HEK293 (cell line): ENCODE results near the gene EXD3.

ENCODE experiments used
- ATF2 ChIP-seq: fragments of 450-650 bp; formaldehyde crosslinking; IDR thresholded peaks from 2 replicates; pipeline ENCODE4 v1.5.1; 2016; ENCODE audit warnings: missing biosample characterization, missing genetic modification characterization, low read depth
- HOXC10 ChIP-seq: sonication (generic); formaldehyde crosslinking; IDR thresholded peaks from 2 replicates; pipeline ENCODE4 v1.8.1; 2023; ENCODE audit warnings: mild to moderate bottlenecking, missing genetic modification reagents
- IKZF3 ChIP-seq: fragments of 450-650 bp; IDR thresholded peaks from 2 replicates; pipeline ENCODE4 v1.5.0; 2018; ENCODE audit warnings: missing biosample characterization, mild to moderate bottlenecking, missing genetic modification characterization, moderate library complexity
- KLF1 ChIP-seq: fragments of 450-650 bp; formaldehyde crosslinking; IDR thresholded peaks from 2 replicates; pipeline ENCODE4 v1.5.1; 2016; ENCODE audit warnings: missing biosample characterization, missing genetic modification characterization
- MEIS1 ChIP-seq: sonication (generic); formaldehyde crosslinking; IDR thresholded peaks from 2 replicates; pipeline ENCODE4 v1.8.1; 2022; ENCODE audit warnings: missing genetic modification reagents, mild to moderate bottlenecking, borderline replicate concordance
- PRDM4 ChIP-seq: fragments of 450-650 bp; formaldehyde crosslinking; IDR thresholded peaks from 2 replicates; pipeline ENCODE4 v1.5.1; 2017; ENCODE audit warnings: missing biosample characterization, missing genetic modification characterization
- ZBTB49 ChIP-seq: fragments of 450-650 bp; formaldehyde crosslinking; IDR thresholded peaks from 2 replicates; pipeline ENCODE4 v1.5.1; 2016; ENCODE audit warnings: missing biosample characterization, missing genetic modification characterization, low read depth
- ZNF148 ChIP-seq: fragments of 450-650 bp; formaldehyde crosslinking; IDR thresholded peaks from 2 replicates; pipeline ENCODE4 v1.5.0; 2017; ENCODE audit warnings: missing biosample characterization, missing genetic modification characterization, borderline replicate concordance
- ZNF169 ChIP-seq: fragments of 450-650 bp; formaldehyde crosslinking; IDR thresholded peaks from 2 replicates; pipeline ENCODE4 v1.5.1; 2016; ENCODE audit warnings: missing biosample characterization, missing genetic modification characterization
- ZNF239 ChIP-seq: fragments of 450-650 bp; formaldehyde crosslinking; IDR thresholded peaks from 2 replicates; pipeline ENCODE4 v1.5.1; 2016; ENCODE audit warnings: missing biosample characterization, missing genetic modification characterization
- ZNF488 ChIP-seq: fragments of 450-650 bp; formaldehyde crosslinking; IDR thresholded peaks from 2 replicates; pipeline ENCODE4 v1.5.1; 2016; ENCODE audit warnings: missing biosample characterization, missing genetic modification characterization
- ZNF514 ChIP-seq: fragments of 450-650 bp; formaldehyde crosslinking; IDR thresholded peaks from 2 replicates; pipeline ENCODE4 v1.5.1; 2016; ENCODE audit warnings: missing biosample characterization, missing genetic modification characterization
- ZNF518A ChIP-seq: fragments of 450-650 bp; formaldehyde crosslinking; conservative IDR thresholded peaks from 2 replicates; pipeline ENCODE4 v1.5.1; 2016; ENCODE audit warnings: low read depth, missing biosample characterization, missing genetic modification characterization
- ZNF558 ChIP-seq: fragments of 450-650 bp; formaldehyde crosslinking; IDR thresholded peaks from 2 replicates; pipeline ENCODE4 v1.5.1; 2016; ENCODE audit warnings: missing biosample characterization, missing genetic modification characterization
- ZNF571 ChIP-seq: fragments of 450-650 bp; formaldehyde crosslinking; IDR thresholded peaks from 2 replicates; pipeline ENCODE4 v1.5.0; 2017; ENCODE audit warnings: missing biosample characterization, missing genetic modification characterization
- ZNF580 ChIP-seq: fragments of 450-650 bp; formaldehyde crosslinking; IDR thresholded peaks from 2 replicates; pipeline ENCODE4 v1.5.1; 2016; ENCODE audit warnings: missing biosample characterization, missing genetic modification characterization
- ZNF624 ChIP-seq: fragments of 450-650 bp; formaldehyde crosslinking; IDR thresholded peaks from 2 replicates; pipeline ENCODE4 v1.5.1; 2017; ENCODE audit warnings: missing biosample characterization, missing genetic modification characterization
- ZNF645 ChIP-seq: fragments of 450-650 bp; formaldehyde crosslinking; IDR thresholded peaks from 2 replicates; pipeline ENCODE4; 2016; ENCODE audit warnings: missing biosample characterization, missing genetic modification characterization
- ZNF664 ChIP-seq: fragments of 450-650 bp; formaldehyde crosslinking; IDR thresholded peaks from 2 replicates; pipeline ENCODE4 v1.5.1; 2016; ENCODE audit warnings: missing biosample characterization, missing genetic modification characterization
- ZNF776 ChIP-seq: fragments of 450-650 bp; formaldehyde crosslinking; IDR thresholded peaks from 2 replicates; pipeline ENCODE4 v1.5.0; 2017; ENCODE audit warnings: missing biosample characterization, missing genetic modification characterization, borderline replicate concordance
- ZSCAN18 ChIP-seq: fragments of 450-650 bp; formaldehyde crosslinking; IDR thresholded peaks from 2 replicates; pipeline ENCODE4 v1.5.1; 2016; ENCODE audit warnings: missing biosample characterization, missing genetic modification characterization
- ZSCAN23 ChIP-seq: fragments of 450-650 bp; formaldehyde crosslinking; IDR thresholded peaks from 2 replicates; pipeline ENCODE4 v1.5.1; 2016; ENCODE audit warnings: missing biosample characterization, missing genetic modification characterization

Gene EXD3

GRCh38 chr9:137286975-137287383 lies 136.0 kb downstream of the EXD3 start (continued):
- TF ChIP-seq ZNF148 (tag by site-specific recombination) (no peak), ZNF518A (tag by site-specific recombination) (no peak), ZSCAN18 (tag by site-specific recombination) (no peak), ZBTB49 (tag by site-specific recombination) (no peak), ZNF645 (tag by site-specific recombination) (no peak), HOXC10 (CRISPR knock-in tag) (no peak), ZNF239 (tag by site-specific recombination) (no peak), ZNF580 (tag by site-specific recombination) (no peak), KLF1 (tag by site-specific recombination) (0 out of 2 replicates have a peak, but pooled peaks have one; percentile 23), ZSCAN23 (no peak), MEIS1 (no peak), ZNF571 (tag by site-specific recombination) (no peak), ZNF664 (no peak), ZNF169 (tag by site-specific recombination) (no peak), ATF2 (tag by site-specific recombination) (no peak), PRDM4 (tag by site-specific recombination) (no peak), IKZF3 (tag by site-specific recombination) (peak; percentile 91), ZNF514 (no peak), ZNF624 (tag by site-specific recombination) (no peak), ZNF558 (tag by site-specific recombination) (no peak), ZNF488 (no peak), ZNF776 (tag by site-specific recombination) (no peak)
